DOHH2 (cell line): ENCODE measurements around the gene MAP1LC3C.

Experiments used
- H3F3A ChIP-seq: fragments of 200-600 bp; sonication (generic), shearing (Covaris generic); 2 replicates; pipeline ENCODE4 v1.6.0; 2016; ENCODE audit warnings: antibody characterized with exemption, mild to moderate bottlenecking; ENCODE audit not compliant: control insufficient read depth, insufficient read depth
- H3K27ac ChIP-seq: fragments of 200-600 bp; sonication (generic); 2 replicates; pipeline ENCODE4 v1.5.1; 2014; ENCODE audit warnings: low read depth, mild to moderate bottlenecking, low read length, moderate library complexity
- H3K27me3 ChIP-seq: fragments of 200-600 bp; sonication (generic); 2 replicates; pipeline ENCODE4 v1.6.1; 2014; ENCODE audit warnings: mild to moderate bottlenecking, low read length, mixed read lengths; ENCODE audit not compliant: control insufficient read depth
- H3K36me3 ChIP-seq: fragments of 200-600 bp; sonication (generic); 2 replicates; pipeline ENCODE4 v1.6.1; 2014; ENCODE audit warnings: mild to moderate bottlenecking, low read length, moderate library complexity, mixed read lengths; ENCODE audit not compliant: control insufficient read depth
- H3K4me1 ChIP-seq: fragments of 200-600 bp; sonication (generic); 2 replicates; pipeline ENCODE4 v1.6.1; 2014; ENCODE audit warnings: mild to moderate bottlenecking, low read length, mixed read lengths; ENCODE audit not compliant: control insufficient read depth
- H3K4me2 ChIP-seq: fragments of 200-600 bp; sonication (generic); 2 replicates; pipeline ENCODE4 v1.6.0; 2014; ENCODE audit warnings: mild to moderate bottlenecking, low read length, moderate library complexity
- H3K4me3 ChIP-seq: fragments of 200-600 bp; sonication (generic); 2 replicates; pipeline ENCODE4 v1.5.1; 2014; ENCODE audit warnings: mild to moderate bottlenecking, low read length, mixed read lengths
- H3K79me2 ChIP-seq: fragments of 200-600 bp; sonication (generic); 2 replicates; pipeline ENCODE4 v1.6.1; 2014; ENCODE audit warnings: mild to moderate bottlenecking, low read length, mixed read lengths; ENCODE audit not compliant: control insufficient read depth
- H3K9me2 ChIP-seq: fragments of 200-600 bp; sonication (generic); replicated peaks from 2 replicates; pipeline ENCODE4 v1.6.1; 2014; ENCODE audit warnings: mild to moderate bottlenecking, low read length, mixed read lengths; ENCODE audit not compliant: control insufficient read depth
- H3K9me3 ChIP-seq: fragments of 200-600 bp; sonication (generic); 2 replicates; pipeline ENCODE4 v1.6.1; 2014; ENCODE audit warnings: antibody characterized with exemption, low read length, mixed read lengths; ENCODE audit not compliant: control insufficient read depth, insufficient read depth
- H4K20me1 ChIP-seq: fragments of 200-600 bp; sonication (generic); 2 replicates; pipeline ENCODE4 v1.6.0; 2014; ENCODE audit warnings: low read depth, mild to moderate bottlenecking, antibody characterized with exemption, low read length, moderate library complexity; ENCODE audit not compliant: control insufficient read depth, insufficient read depth
- CTCF ChIP-seq: fragments of 200-600 bp; sonication (generic); IDR thresholded peaks from one replicate; pipeline ENCODE4 v1.5.1; 2014; ENCODE audit warnings: antibody characterized with exemption, mild to moderate bottlenecking, low read depth, low read length; ENCODE audit not compliant: poor library complexity, severe bottlenecking
- EZH2phosphoT487 ChIP-seq: fragments of 200-600 bp; sonication (generic); IDR thresholded peaks from 2 replicates; pipeline ENCODE4 v1.6.1; 2017; ENCODE audit warnings: borderline replicate concordance, mild to moderate bottlenecking, antibody characterized with exemption, low read length, moderate library complexity, mixed read lengths

The MAP1LC3C gene

DNA sequence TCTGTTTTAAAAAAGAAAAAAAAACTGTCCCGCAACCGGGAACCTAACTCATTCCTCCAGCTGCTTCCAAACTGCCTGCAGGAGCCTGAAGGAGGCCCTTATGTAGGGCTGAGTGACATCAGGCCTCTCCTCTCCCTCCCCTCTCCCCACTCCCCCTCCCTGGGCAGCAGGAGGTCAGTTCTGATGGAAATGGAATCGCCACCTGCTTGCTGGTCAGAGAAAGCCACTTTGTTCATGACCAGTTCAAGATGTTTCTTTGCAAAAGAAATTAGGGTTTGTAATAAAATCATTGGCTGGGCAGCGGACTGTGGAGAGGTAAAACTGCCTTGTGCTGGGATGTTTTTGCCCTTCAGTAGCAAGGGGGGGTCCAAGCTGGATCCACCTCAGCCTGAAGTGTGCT is at the start of gene MAP1LC3C:
TSS of gene MAP1LC3C (minus strand) at position 73 of the 400 bp plus-strand sequence. CDS start 90 bp downstream, outside the sequence.
- H3K79me2 ChIP-seq: no peaks in the 10 kb centered on the region
- H3K9me3 ChIP-seq: no peaks in the 10 kb centered on the region
- H4K20me1 ChIP-seq: no peaks in the 10 kb centered on the region
- H3K27ac ChIP-seq: no peak within 1 kb of the TSS
- H3K4me2 ChIP-seq: peak within 1 kb of the TSS; percentile 43; the same call in 1 of the 2 replicates
- H3K9me2 ChIP-seq: no peaks in the 10 kb centered on the region
- TF ChIP-seq EZH2phosphoT487: no peak
- TF ChIP-seq CTCF: no peak
- H3K36me3 ChIP-seq: no peaks in the 10 kb centered on the region
- H3K4me3 ChIP-seq: no peak within 1 kb of the TSS
- H3K4me1 ChIP-seq: no peaks in the 10 kb centered on the region
- no peaks in the 10 kb centered on the region for H3K27me3 ChIP-seq
- no peaks in the 10 kb centered on the region for H3F3A ChIP-seq

GRCh38 chr1:242043165-242043564 is 44.3 kb upstream of the MAP1LC3C start:
- H3K4me1 ChIP-seq: no peaks in the 10 kb centered on the region
- no peak overlapping the region for H3K27ac ChIP-seq

GRCh38 chr1:242034392-242034791 is 35.5 kb upstream of the MAP1LC3C start:
- Histone ChIP-seq H3K27me3 (no peaks in the 10 kb centered on the region), H3K79me2 (no peaks in the 10 kb centered on the region), H3K4me1 (no peaks in the 10 kb centered on the region), H3K27ac (no peak overlapping the region), H3K36me3 (no peaks in the 10 kb centered on the region), H3K9me2 (no peaks in the 10 kb centered on the region), H3K4me2 (no peak overlapping the region), H3K4me3 (no peak overlapping the region), H3K9me3 (no peaks in the 10 kb centered on the region), H4K20me1 (no peaks in the 10 kb centered on the region), H3F3A (no peaks in the 10 kb centered on the region)
- TF ChIP-seq CTCF (no peak), EZH2phosphoT487 (no peak)

More at GRCh38 chr1:242043165-242043564, 44.3 kb upstream of the MAP1LC3C start:
- no peaks in the 10 kb centered on the region for H3K9me3 ChIP-seq
- H3F3A ChIP-seq: no peaks in the 10 kb centered on the region
- no peak overlapping the region for H3K4me2 ChIP-seq
- no peaks in the 10 kb centered on the region for H3K36me3 ChIP-seq
- H3K9me2 ChIP-seq: no peaks in the 10 kb centered on the region
- no peak for TF ChIP-seq CTCF
- no peak for TF ChIP-seq EZH2phosphoT487
- no peaks in the 10 kb centered on the region for H4K20me1 ChIP-seq
- no peaks in the 10 kb centered on the region for H3K79me2 ChIP-seq
- peaks cover 4% of the 10 kb centered on the region; the same call in 1 of the 2 replicates for H3K27me3 ChIP-seq
- H3K4me3 ChIP-seq: no peak overlapping the region

DNA sequence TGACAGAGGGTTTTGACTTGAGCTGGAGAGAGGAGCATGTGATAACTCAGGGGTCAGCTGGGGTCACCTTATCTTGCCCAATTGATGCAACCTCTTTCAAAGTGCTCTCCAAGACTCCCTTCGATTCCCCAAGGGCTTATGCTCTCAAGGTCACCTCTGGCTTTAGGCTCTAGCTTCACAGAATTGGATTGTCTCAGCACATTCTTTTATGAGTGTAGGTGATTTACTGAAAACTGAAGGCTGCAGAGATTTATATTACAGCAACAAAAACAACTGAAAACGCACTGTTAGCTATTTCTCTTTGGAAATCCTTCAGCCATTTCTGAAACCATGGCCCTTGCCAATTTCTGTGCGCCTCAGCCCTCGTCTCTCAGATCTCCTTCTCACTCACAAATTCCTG is 34.5 kb upstream of the MAP1LC3C start:
- Histone ChIP-seq H3K9me2 (no peaks in the 10 kb centered on the region), H3K27ac (no peak overlapping the region), H3K4me2 (no peak overlapping the region), H3K27me3 (no peaks in the 10 kb centered on the region), H3K79me2 (no peaks in the 10 kb centered on the region), H4K20me1 (no peaks in the 10 kb centered on the region), H3F3A (no peaks in the 10 kb centered on the region), H3K4me1 (no peaks in the 10 kb centered on the region), H3K36me3 (no peaks in the 10 kb centered on the region), H3K4me3 (no peak overlapping the region), H3K9me3 (no peaks in the 10 kb centered on the region)
- TF ChIP-seq EZH2phosphoT487: no peak
- no peak for TF ChIP-seq CTCF
